A204.1 (cell line): ENCODE results near the gene SERPINA10.
"Not testable (repeated sequence)": the region's sequence is repeated elsewhere in the genome, so short reads cannot be mapped to it uniquely, and the experiment has no call there.

Experiments used
- FAIRE-seq: peaks from 2 replicates; lab custom pipeline; 2012; peaks lifted over from hg19 to GRCh38; lab: Jason Lieb, UNC

SERPINA10 gene

GRCh38 chr14:94282991-94283723, 9.9 kb downstream of the SERPINA10 start:
- FAIRE-seq = no peak

GRCh38 chr14:94278731-94279130, 14.3 kb downstream of the SERPINA10 start:
- FAIRE-seq = no peak

DNA sequence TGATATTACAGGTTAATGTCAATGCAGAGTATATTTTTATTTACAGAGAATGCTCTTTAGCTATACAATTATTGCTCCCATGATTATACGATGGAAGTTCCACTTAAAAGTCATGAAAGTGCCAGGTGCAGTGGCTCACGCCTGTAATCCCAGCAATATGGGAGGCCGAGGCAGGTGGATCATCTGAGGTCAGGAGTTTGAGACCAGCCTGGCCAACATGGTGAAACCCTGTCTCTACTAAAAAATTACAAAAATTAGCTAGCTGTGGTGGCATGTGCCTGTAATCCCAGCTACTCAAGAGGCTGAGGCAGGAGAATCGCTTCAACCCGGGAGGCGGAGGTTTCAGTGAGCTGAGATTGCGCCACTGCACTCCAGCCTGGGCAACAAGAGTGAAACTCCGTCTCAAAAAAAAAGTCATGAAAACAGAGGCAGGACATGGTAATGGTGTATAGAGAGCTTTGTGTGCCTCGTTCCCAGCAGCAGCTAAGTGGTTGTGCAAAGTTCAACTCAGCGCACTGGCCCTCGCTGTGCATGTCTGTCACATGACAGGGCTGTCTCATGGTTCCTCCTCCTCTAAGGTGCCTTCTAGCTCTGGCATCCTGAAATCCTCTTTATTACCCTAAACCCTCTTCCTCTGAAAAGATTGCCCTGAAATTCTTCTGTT, 16.0 kb downstream of the SERPINA10 start:
- FAIRE-seq = not testable (repeated sequence)

GRCh38 chr14:94269156-94269555, 23.9 kb downstream of the SERPINA10 start:
- FAIRE-seq = no peak

DNA sequence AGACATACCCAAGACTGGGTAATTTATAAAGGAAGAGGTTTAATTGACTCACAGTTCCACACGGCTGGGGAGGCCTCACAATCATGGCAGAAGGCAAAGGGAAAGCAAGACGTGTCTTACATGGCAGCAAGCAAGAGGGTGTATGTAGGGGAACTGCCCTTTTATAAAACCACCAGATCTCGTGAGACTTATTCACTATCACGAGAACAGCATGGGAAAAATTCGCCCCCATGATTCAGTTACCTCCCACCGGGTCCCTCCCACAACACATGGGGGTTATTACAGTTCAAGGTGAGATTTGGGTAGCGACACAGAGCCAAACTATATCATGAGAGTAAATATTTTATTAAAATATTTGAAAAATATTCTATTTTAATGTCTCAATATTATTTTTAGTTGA, 24.5 kb downstream of the SERPINA10 start:
- not testable (repeated sequence) for FAIRE-seq

DNA sequence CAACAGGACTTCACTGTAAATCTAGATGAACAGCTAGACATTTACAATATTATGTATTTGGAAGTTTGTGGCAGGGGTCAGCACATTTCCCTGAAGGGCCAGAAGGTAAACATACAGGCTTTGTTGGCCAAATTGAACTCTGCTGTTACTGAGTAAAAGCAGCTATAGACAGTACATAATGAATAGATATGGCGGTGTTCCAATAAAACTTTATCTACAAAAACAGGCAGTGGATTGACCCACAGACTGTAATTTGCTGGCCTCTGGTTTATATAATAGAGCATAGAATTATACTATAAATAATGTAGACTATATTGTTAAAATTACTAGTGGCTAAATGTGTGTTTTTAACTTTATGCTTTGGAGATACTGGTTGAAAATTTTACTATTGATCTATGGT, 25.7 kb downstream of the SERPINA10 start:
- no peak for FAIRE-seq

- not testable (repeated sequence) for FAIRE-seq
Observed at GRCh38 chr14:94264195-94264594, 28.9 kb downstream of the SERPINA10 start.

GRCh38 chr14:94244182-94244581, 48.9 kb downstream of the SERPINA10 start:
- FAIRE-seq = no peak

GRCh38 chr14:94239406-94239805, 53.7 kb downstream of the SERPINA10 start:
- FAIRE-seq = no peak

GRCh38 chr14:94237983-94238382, 55.1 kb downstream of the SERPINA10 start:
- FAIRE-seq = no peak

- no peak for FAIRE-seq
Observed at GRCh38 chr14:94237046-94237445, 56.0 kb downstream of the SERPINA10 start.
